ENCODE measurements around the gene RTTN. TPM values are rescaled to one million over a fixed set of nuclear protein-coding genes. Genes with fewer than 3 reads are reported as not detected.
A peak's percentile ranks its signal among the peaks of the same experiment; 100 is the strongest.

Gene RTTN
- total and polyA plus RNA-seq, 10 of the 15 experiments (the other 5 are each of a cell fraction or from before 2014, with no cell fraction given): 9.4 to 36.6 (median 15.7) TPM

- H3K79me2 ChIP-seq (ENCODE audit: control insufficient read depth, insufficient read depth, low read length): no peaks in the 10 kb centered on the region
- in situ Hi-C loops (cut with MboI): no loop called here
- H3K9ac ChIP-seq (ENCODE audit: control insufficient read depth, insufficient read depth, low read length): no peak overlapping the region
- DNase-seq (ENCODE audit: low read depth, low spot score) (no peak), FAIRE-seq (no peak), ATAC-seq (no peak)
- ChIA-PET POLR2A (no interaction called here), SMC1A (ENCODE audit: uncharacterized antibody, unreplicated experiment) (interaction anchor here (0.7 to 3.6 kb wide), 16 partner anchors 8 to 231 kb away, joined by 3 to 21 read pairs (median 4); no protein-coding TSS in a partner anchor), RAD21 (ENCODE audit: unreplicated experiment) (interaction anchor here (1.2 to 1.7 kb wide), 6 partner anchors 10 to 1144 kb away, joined by 3 to 12 read pairs (median 6); no protein-coding TSS in a partner anchor), CTCF (interaction anchor here (0.8 to 3.2 kb wide), 7 partner anchors 17 to 1223 kb away, joined by 3 to 18 read pairs (median 3); no protein-coding TSS in a partner anchor)
- no peaks in the 10 kb centered on the region for H3K4me1 ChIP-seq (ENCODE audit: control insufficient read depth, insufficient read depth, low read length)
- H2AFZ ChIP-seq (ENCODE audit: control insufficient read depth, low read depth, low read length): no peak overlapping the region
- H3K4me3 ChIP-seq: no peak overlapping the region
- H3K36me3 ChIP-seq (ENCODE audit: control insufficient read depth in 2 of 2, insufficient read depth in 2 of 2, low read length in 1 of 2): peaks cover 2 to 4% of the 10 kb centered on the region in 2 experiments; a peak in 1 of 4 replicates
- intact Hi-C loops (cut with micrococcal nuclease; ENCODE audit: unreplicated experiment): no loop called here
- no peak overlapping the region for H3K27ac ChIP-seq (ENCODE audit: control insufficient read depth, insufficient read depth)
- no peaks in the 10 kb centered on the region for H4K20me1 ChIP-seq (ENCODE audit: control insufficient read depth, insufficient read depth)
- no TSS peak for BruUV-seq (replicated peaks)
- no peak overlapping the region for H3K4me2 ChIP-seq (ENCODE audit: control insufficient read depth, insufficient read depth)
- TF ChIP-seq DPF2 (IDR thresholded peaks at IDR 0.05) (no peak), RB1 (IDR thresholded peaks at IDR 0.05; ENCODE audit: borderline replicate concordance) (no peak), EGR1 (IDR thresholded peaks at IDR 0.05; ENCODE audit: borderline replicate concordance in 1 of 2, low read depth in 2 of 2, low read length in 2 of 2) (no peak), ZSCAN29 (IDR thresholded peaks at IDR 0.05) (no peak), CBX3 (IDR thresholded peaks at IDR 0.05; ENCODE audit: borderline replicate concordance, low read depth) (no peak), FOXM1 (IDR thresholded peaks at IDR 0.05; ENCODE audit: low read depth, low read length) (no peak)
- H3K9me3 ChIP-seq (replicated peaks; ENCODE audit: control insufficient read depth, insufficient read depth, low read length): no peaks in the 10 kb centered on the region
- H3K27me3 ChIP-seq (replicated peaks in 1 of 2; ENCODE audit: control insufficient read depth in 2 of 2, insufficient read depth in 2 of 2, low read length in 1 of 2): no peaks in the 10 kb centered on the region
Observed at GRCh38 chr18:70069382-70069781, 136.1 kb downstream of the RTTN start.

- Histone ChIP-seq H3K79me2 (ENCODE audit: control insufficient read depth, insufficient read depth, low read length) (no peaks in the 10 kb centered on the region), H3K4me3 (no peak overlapping the region), H4K20me1 (ENCODE audit: control insufficient read depth, insufficient read depth) (no peaks in the 10 kb centered on the region), H3K4me1 (ENCODE audit: control insufficient read depth, insufficient read depth, low read length) (no peaks in the 10 kb centered on the region), H3K9me3 (replicated peaks; ENCODE audit: control insufficient read depth, insufficient read depth, low read length) (no peaks in the 10 kb centered on the region), H3K9ac (ENCODE audit: control insufficient read depth, insufficient read depth, low read length) (no peak overlapping the region), H3K27me3 (replicated peaks in 1 of 2; ENCODE audit: control insufficient read depth in 2 of 2, insufficient read depth in 2 of 2, low read length in 1 of 2) (no peaks in the 10 kb centered on the region), H3K36me3 (ENCODE audit: control insufficient read depth in 2 of 2, insufficient read depth in 2 of 2, low read length in 1 of 2) (peaks cover 2 to 5% of the 10 kb centered on the region in 2 experiments; a peak in 1 of 4 replicates), H3K4me2 (ENCODE audit: control insufficient read depth, insufficient read depth) (no peak overlapping the region), H3K27ac (ENCODE audit: control insufficient read depth, insufficient read depth) (no peak overlapping the region), H2AFZ (ENCODE audit: control insufficient read depth, low read depth, low read length) (no peak overlapping the region)
- intact Hi-C loops (cut with micrococcal nuclease; ENCODE audit: unreplicated experiment) (no loop called here), in situ Hi-C loops (cut with MboI) (no loop called here)
- DNase-seq (ENCODE audit: low read depth, low spot score) (no peak), ATAC-seq (peak; percentile 79), FAIRE-seq (no peak)
- ChIA-PET POLR2A (interaction anchor here (0.5 kb wide), 1 partner anchor 347 kb away, joined by 3 read pairs; no protein-coding TSS in a partner anchor), SMC1A (ENCODE audit: uncharacterized antibody, unreplicated experiment) (interaction anchor here (0.7 to 3.6 kb wide), 17 partner anchors 10 to 431 kb away, joined by 3 to 21 read pairs (median 5); no protein-coding TSS in a partner anchor), CTCF (interaction anchor here (1.0 to 3.2 kb wide), 5 partner anchors 17 to 1144 kb away, joined by 3 to 18 read pairs (median 4); no protein-coding TSS in a partner anchor), RAD21 (ENCODE audit: unreplicated experiment) (interaction anchor here (1.2 to 1.7 kb wide), 4 partner anchors 10 to 134 kb away, joined by 4 to 12 read pairs (median 6); no protein-coding TSS in a partner anchor)
- no TSS peak for BruUV-seq (replicated peaks)
- no peak for TF ChIP-seq YBX1 (IDR thresholded peaks at IDR 0.05)
- no peak for TF ChIP-seq RB1 (IDR thresholded peaks at IDR 0.05; ENCODE audit: borderline replicate concordance)
- TF ChIP-seq ZSCAN29 (IDR thresholded peaks at IDR 0.05): no peak
- no peak for TF ChIP-seq FOXK2 (IDR thresholded peaks at IDR 0.05)
- TF ChIP-seq STAT1 (conservative IDR thresholded peaks at IDR 0.05): no peak
- TF ChIP-seq SPI1 (IDR thresholded peaks at IDR 0.05; ENCODE audit: borderline replicate concordance, insufficient read depth, low read depth, low read length): no peak
- no peak for TF ChIP-seq GATAD2B (conservative IDR thresholded peaks at IDR 0.05; ENCODE audit: low read depth)
- 0 out of 2 replicates have a peak, but pooled peaks have one; percentile 47 for TF ChIP-seq NR2F1 (conservative IDR thresholded peaks at IDR 0.05)
- TF ChIP-seq HDGF (IDR thresholded peaks at IDR 0.05): no peak
- no peak for TF ChIP-seq SIN3A (IDR thresholded peaks at IDR 0.05; ENCODE audit: low read depth, low read length)
- peak; percentile 33; the same call in 1 of the 2 replicates for TF ChIP-seq PKNOX1 (IDR thresholded peaks at IDR 0.05)
- no peak for TF ChIP-seq CBX5 (IDR thresholded peaks at IDR 0.05; ENCODE audit: low read depth)
- peak; percentile 66; the same call in 1 of the 2 replicates for TF ChIP-seq ATF7 (IDR thresholded peaks at IDR 0.05; ENCODE audit: low read depth)
- no peak for TF ChIP-seq ZNF24 (IDR thresholded peaks at IDR 0.05)
- TF ChIP-seq MTA2 (IDR thresholded peaks at IDR 0.05; ENCODE audit: low read depth): peak; percentile 60; the same call in 1 of the 2 replicates
- TF ChIP-seq BACH1 (IDR thresholded peaks at IDR 0.05; ENCODE audit: borderline replicate concordance): no peak
Observed at GRCh38 chr18:70068981-70069380, 136.5 kb downstream of the RTTN start.
